ENCODE results near the gene ZCCHC14. TPM values are rescaled to one million over a fixed set of nuclear protein-coding genes. Genes with fewer than 3 reads are reported as not detected.

Gene ZCCHC14
- total and polyA plus RNA-seq, 2 of the 13 experiments (the other 11 are each of a cell fraction or from before 2014, with no cell fraction given) = 12.4 to 12.5 TPM

DNA sequence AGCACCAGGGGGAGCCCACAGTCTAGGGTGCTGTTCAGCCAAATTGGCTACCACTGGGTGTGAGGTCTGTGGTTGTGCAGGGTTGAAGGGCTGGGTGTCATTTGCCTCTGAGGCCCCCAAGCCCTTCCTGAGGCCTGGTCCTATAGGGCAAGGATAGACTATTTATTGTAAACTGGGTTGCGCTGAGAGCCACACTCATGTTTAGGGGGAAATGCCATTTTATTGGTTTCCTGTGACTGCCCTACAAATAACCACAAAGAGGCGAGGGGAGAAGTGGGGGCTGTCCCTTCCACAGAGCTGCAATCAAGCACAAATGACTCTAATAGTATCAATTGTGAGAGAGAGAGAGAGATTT lies 3.6 kb upstream of the ZCCHC14 start:
- intact Hi-C loops (cut with micrococcal nuclease; ENCODE audit: unreplicated experiment) (no loop called here), in situ Hi-C loops (cut with HindIII; ENCODE audit: extremely low pct_ligation_motif_present, low pct_unique_long_range_greater_than_20kb) (no loop called here)
- H4K20me1 ChIP-seq (ENCODE audit: insufficient read depth, low read length) = peaks cover 5% of the 10 kb centered on the region; the same call in 1 of the 2 replicates
- no peaks in the 10 kb centered on the region; a peak in 1 of 5 replicates for H3K27me3 ChIP-seq (ENCODE audit: control insufficient read depth in 1 of 2, insufficient read depth in 2 of 2, low read length in 2 of 2)
- DNase-seq (ENCODE audit: low spot score) = no peak
- BruUV-seq (replicated peaks) = no TSS peak
- H3K4me3 ChIP-seq (replicated peaks in 1 of 3; ENCODE audit: insufficient read depth in 1 of 3, low read depth in 2 of 3, low read length in 3 of 3) = peak overlapping the region in 1 of 3 experiments; percentile 60; a peak in 1 of 6 replicates
- POLR2A ChIA-PET = no interaction called here
- 0 out of 2 replicates have a peak overlapping the region, but pooled peaks have one; percentile 27 for H3K9ac ChIP-seq (ENCODE audit: insufficient read depth, low read depth, low read length)
- H3K4me1 ChIP-seq (ENCODE audit: insufficient read depth, low read length) = peaks cover 80% of the 10 kb centered on the region
- WGBS (ENCODE audit: low lambda C conversion rate) = 62% methylated on average over 2 of the region's 2 CpGs
- peak overlapping the region; percentile 87 for H3K4me2 ChIP-seq (ENCODE audit: low read depth, low read length)
- peaks cover 6% of the 10 kb centered on the region for H3K79me2 ChIP-seq (ENCODE audit: insufficient read depth, low read length)
- no peak overlapping the region for H2AFZ ChIP-seq (ENCODE audit: low read length)
- H3K9me3 ChIP-seq (ENCODE audit: low read length) = no peaks in the 10 kb centered on the region
- H3K27ac ChIP-seq (ENCODE audit: extremely low read length, insufficient read depth, low read length) = no peak overlapping the region
- CTCF ChIA-PET (ENCODE audit: low intra/inter-chr PET ratio, low total read pairs) = no interaction called here
- FAIRE-seq = no peak
- ATAC-seq = peak; percentile 29
- H3K36me3 ChIP-seq (replicated peaks in 1 of 2; ENCODE audit: control insufficient read depth in 1 of 2, insufficient read depth in 2 of 2, low read length in 2 of 2) = no peaks in the 10 kb centered on the region
- TF ChIP-seq NFIB (CRISPR knock-in tag; IDR thresholded peaks at IDR 0.05; ENCODE audit: borderline replicate concordance) = no peak
- TF ChIP-seq, protein P1, sequence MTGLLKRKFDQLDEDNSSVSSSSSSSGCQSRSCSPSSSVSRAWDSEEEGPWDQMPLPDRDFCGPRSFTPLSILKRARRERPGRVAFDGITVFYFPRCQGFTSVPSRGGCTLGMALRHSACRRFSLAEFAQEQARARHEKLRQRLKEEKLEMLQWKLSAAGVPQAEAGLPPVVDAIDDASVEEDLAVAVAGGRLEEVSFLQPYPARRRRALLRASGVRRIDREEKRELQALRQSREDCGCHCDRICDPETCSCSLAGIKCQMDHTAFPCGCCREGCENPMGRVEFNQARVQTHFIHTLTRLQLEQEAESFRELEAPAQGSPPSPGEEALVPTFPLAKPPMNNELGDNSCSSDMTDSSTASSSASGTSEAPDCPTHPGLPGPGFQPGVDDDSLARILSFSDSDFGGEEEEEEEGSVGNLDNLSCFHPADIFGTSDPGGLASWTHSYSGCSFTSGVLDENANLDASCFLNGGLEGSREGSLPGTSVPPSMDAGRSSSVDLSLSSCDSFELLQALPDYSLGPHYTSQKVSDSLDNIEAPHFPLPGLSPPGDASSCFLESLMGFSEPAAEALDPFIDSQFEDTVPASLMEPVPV (CRISPR knock-in tag; IDR thresholded peaks at IDR 0.05) = no peak
- TF ChIP-seq ZFX (CRISPR knock-in tag; IDR thresholded peaks at IDR 0.05; ENCODE audit: low read depth) = peak; percentile 64
- no peak for TF ChIP-seq ONECUT2 (CRISPR knock-in tag; IDR thresholded peaks at IDR 0.05)
- no peak for TF ChIP-seq GFI1 (CRISPR knock-in tag; IDR thresholded peaks at IDR 0.05; ENCODE audit: borderline replicate concordance)
- TF ChIP-seq, protein P2, sequence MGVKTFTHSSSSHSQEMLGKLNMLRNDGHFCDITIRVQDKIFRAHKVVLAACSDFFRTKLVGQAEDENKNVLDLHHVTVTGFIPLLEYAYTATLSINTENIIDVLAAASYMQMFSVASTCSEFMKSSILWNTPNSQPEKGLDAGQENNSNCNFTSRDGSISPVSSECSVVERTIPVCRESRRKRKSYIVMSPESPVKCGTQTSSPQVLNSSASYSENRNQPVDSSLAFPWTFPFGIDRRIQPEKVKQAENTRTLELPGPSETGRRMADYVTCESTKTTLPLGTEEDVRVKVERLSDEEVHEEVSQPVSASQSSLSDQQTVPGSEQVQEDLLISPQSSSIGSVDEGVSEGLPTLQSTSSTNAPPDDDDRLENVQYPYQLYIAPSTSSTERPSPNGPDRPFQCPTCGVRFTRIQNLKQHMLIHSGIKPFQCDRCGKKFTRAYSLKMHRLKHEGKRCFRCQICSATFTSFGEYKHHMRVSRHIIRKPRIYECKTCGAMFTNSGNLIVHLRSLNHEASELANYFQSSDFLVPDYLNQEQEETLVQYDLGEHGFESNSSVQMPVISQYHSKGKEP (CRISPR knock-in tag; IDR thresholded peaks at IDR 0.05) = no peak
- TF ChIP-seq, protein P3, sequence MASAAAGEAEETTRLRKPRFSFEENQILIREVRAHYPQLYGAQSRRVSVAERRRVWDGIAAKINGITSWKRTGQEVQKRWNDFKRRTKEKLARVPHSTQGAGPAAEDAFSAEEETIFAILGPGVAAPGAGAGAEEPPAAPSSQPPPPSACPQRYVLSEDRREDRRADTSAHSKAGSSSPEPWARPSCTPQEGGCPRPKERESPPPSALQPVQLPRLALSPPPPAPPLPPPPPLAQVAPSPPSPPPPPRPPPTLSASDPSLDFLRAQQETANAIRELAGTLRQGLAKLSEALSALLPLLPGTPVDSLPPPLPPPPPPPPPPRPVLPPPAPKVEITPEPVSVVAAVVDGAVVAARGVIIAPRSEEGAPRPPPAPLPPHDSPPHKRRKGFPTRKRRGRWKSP (CRISPR knock-in tag; IDR thresholded peaks at IDR 0.05) = no peak
- TF ChIP-seq CEBPG (CRISPR knock-in tag; IDR thresholded peaks at IDR 0.05) = no peak
- TF ChIP-seq, protein P4, sequence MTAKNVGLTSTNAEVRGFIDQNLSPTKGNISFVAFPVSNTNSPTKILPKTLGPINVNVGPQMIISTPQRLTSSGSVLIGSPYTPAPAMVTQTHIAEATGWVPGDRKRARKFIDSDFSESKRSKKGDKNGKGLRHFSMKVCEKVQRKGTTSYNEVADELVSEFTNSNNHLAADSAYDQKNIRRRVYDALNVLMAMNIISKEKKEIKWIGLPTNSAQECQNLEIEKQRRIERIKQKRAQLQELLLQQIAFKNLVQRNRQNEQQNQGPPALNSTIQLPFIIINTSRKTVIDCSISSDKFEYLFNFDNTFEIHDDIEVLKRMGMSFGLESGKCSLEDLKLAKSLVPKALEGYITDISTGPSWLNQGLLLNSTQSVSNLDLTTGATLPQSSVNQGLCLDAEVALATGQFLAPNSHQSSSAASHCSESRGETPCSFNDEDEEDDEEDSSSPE (CRISPR knock-in tag; IDR thresholded peaks at IDR 0.05) = no peak
- no peak for TF ChIP-seq AHDC1 (CRISPR knock-in tag; IDR thresholded peaks at IDR 0.05; ENCODE audit: borderline replicate concordance)

Data from HepG2 (cell line).